ENCODE data around the gene SCD5.

DNA sequence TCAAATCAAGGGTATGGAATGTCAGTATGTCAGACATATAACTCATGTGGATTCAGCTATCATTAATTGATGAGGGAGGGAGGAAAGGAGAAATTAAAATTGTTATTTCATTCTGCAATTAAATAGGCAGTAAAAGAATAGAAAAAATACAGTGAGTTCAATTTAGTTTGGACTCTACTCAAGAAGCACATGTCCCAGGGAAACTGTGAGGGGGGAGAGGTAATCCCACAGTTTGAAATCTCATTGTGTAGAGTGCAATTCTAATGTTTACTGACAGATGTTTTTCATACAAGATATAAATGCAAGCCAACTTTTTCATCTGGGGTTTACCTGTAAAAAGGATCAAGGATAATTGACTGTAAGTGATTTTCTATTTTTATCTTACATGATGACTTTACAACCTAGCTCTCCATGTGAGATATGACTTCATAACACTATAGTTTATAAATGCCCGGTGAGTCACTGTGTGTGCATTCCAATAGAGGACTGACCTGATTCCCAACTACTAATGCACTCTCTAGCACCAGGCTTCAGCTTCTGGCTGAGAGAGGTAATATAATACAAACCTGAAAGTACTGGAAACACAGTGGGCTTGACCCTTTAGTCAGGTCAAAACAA lies 35.2 kb upstream of the SCD5 start:
- TF ChIP-seq POLR2A (IDR thresholded peaks at IDR 0.05), result no peak
- TF ChIP-seq, protein P1, sequence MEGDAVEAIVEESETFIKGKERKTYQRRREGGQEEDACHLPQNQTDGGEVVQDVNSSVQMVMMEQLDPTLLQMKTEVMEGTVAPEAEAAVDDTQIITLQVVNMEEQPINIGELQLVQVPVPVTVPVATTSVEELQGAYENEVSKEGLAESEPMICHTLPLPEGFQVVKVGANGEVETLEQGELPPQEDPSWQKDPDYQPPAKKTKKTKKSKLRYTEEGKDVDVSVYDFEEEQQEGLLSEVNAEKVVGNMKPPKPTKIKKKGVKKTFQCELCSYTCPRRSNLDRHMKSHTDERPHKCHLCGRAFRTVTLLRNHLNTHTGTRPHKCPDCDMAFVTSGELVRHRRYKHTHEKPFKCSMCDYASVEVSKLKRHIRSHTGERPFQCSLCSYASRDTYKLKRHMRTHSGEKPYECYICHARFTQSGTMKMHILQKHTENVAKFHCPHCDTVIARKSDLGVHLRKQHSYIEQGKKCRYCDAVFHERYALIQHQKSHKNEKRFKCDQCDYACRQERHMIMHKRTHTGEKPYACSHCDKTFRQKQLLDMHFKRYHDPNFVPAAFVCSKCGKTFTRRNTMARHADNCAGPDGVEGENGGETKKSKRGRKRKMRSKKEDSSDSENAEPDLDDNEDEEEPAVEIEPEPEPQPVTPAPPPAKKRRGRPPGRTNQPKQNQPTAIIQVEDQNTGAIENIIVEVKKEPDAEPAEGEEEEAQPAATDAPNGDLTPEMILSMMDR (IDR thresholded peaks at IDR 0.05), result no peak
- no peak for TF ChIP-seq POLR2AphosphoS5 (IDR thresholded peaks at IDR 0.05)

All from upper lobe of left lung (tissue), 4 donors.